Measurements from ENCODE around the gene AP1AR. TPM values are rescaled to one million over a fixed set of nuclear protein-coding genes. Genes with fewer than 3 reads are reported as not detected.

AP1AR gene
- 13.0 TPM for total RNA-seq

- Histone ChIP-seq H3K27me3 (ENCODE audit: control insufficient read depth in 3 of 3, insufficient read depth in 3 of 3, low read length in 3 of 3) (no peaks in the 10 kb centered on the region), H3K36me3 (ENCODE audit: control insufficient read depth in 3 of 3, insufficient read depth in 3 of 3, low read length in 3 of 3) (no peaks in the 10 kb centered on the region), H3K27ac (ENCODE audit: low read depth, low read length) (peak within 1 kb of the TSS; percentile 95), H3K9me3 (ENCODE audit: control insufficient read depth in 3 of 3, low read length in 3 of 3) (no peaks in the 10 kb centered on the region), H3K4me1 (ENCODE audit: control insufficient read depth in 3 of 3, insufficient read depth in 3 of 3, low read length in 3 of 3) (peaks cover 2 to 15% (median 6%) of the 10 kb centered on the region in 3 donors), H3K9ac (ENCODE audit: low read depth in 1 of 3, low read length in 3 of 3) (peak within 1 kb of the TSS; percentile 87 to 93 (median 92)), H3K4me3 (ENCODE audit: low read length in 3 of 3) (peak within 1 kb of the TSS; percentile 91 to 97 (median 95))
Observed at GRCh38 chr4:112231779-112232713, at the start of gene AP1AR. Gene AP1AR, plus strand, starts transcription at chr4:112231787. Its CDS starts 305 bp downstream, at chr4:112232092.

DNA sequence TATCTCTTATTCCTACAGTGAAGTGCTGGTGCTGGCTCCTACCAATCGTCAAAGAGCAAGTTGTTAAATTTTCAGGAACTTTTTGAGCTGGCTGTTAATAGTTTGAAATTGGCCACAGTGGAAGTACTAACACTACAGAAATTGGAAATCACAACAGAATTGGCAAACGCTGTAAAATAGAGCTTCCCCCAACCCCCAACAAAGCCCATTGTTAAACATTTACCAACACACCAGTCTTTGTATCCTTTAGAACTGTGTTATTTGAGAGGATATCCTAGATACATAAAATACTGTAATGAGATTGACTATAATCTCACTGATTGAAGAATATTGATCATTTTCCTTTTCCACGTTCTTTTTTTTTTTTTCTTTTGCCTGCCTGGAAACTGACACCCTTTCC lies 49.0 kb upstream of the AP1AR start:
- no peaks in the 10 kb centered on the region for H3K9me3 ChIP-seq (ENCODE audit: control insufficient read depth in 3 of 3, low read length in 3 of 3)
- no peak overlapping the region for H3K4me3 ChIP-seq (ENCODE audit: low read length in 3 of 3)
- H3K27me3 ChIP-seq (ENCODE audit: control insufficient read depth in 3 of 3, insufficient read depth in 3 of 3, low read length in 3 of 3): no peaks in the 10 kb centered on the region
- H3K36me3 ChIP-seq (ENCODE audit: control insufficient read depth in 3 of 3, insufficient read depth in 3 of 3, low read length in 3 of 3): no peaks in the 10 kb centered on the region
- H3K9ac ChIP-seq (ENCODE audit: low read depth in 1 of 3, low read length in 3 of 3): no peak overlapping the region
- H3K27ac ChIP-seq (ENCODE audit: low read depth, low read length): no peak overlapping the region
- no peaks in the 10 kb centered on the region for H3K4me1 ChIP-seq (ENCODE audit: control insufficient read depth in 3 of 3, insufficient read depth in 3 of 3, low read length in 3 of 3)

GRCh38 chr4:112183252-112183651 lies 48.3 kb upstream of the AP1AR start:
- Histone ChIP-seq H3K9ac (ENCODE audit: low read depth in 1 of 3, low read length in 3 of 3) (no peak overlapping the region), H3K4me3 (ENCODE audit: low read length in 3 of 3) (no peak overlapping the region), H3K36me3 (ENCODE audit: control insufficient read depth in 3 of 3, insufficient read depth in 3 of 3, low read length in 3 of 3) (no peaks in the 10 kb centered on the region), H3K9me3 (ENCODE audit: control insufficient read depth in 3 of 3, low read length in 3 of 3) (no peaks in the 10 kb centered on the region), H3K27me3 (ENCODE audit: control insufficient read depth in 3 of 3, insufficient read depth in 3 of 3, low read length in 3 of 3) (no peaks in the 10 kb centered on the region), H3K27ac (ENCODE audit: low read depth, low read length) (no peak overlapping the region), H3K4me1 (ENCODE audit: control insufficient read depth in 3 of 3, insufficient read depth in 3 of 3, low read length in 3 of 3) (no peaks in the 10 kb centered on the region)

GRCh38 chr4:112184438-112184837 lies 47.1 kb upstream of the AP1AR start:
- Histone ChIP-seq H3K27ac (ENCODE audit: low read depth, low read length) (no peak overlapping the region), H3K36me3 (ENCODE audit: control insufficient read depth in 3 of 3, insufficient read depth in 3 of 3, low read length in 3 of 3) (no peaks in the 10 kb centered on the region), H3K9me3 (ENCODE audit: control insufficient read depth in 3 of 3, low read length in 3 of 3) (no peaks in the 10 kb centered on the region), H3K9ac (ENCODE audit: low read depth in 1 of 3, low read length in 3 of 3) (no peak overlapping the region), H3K4me1 (ENCODE audit: control insufficient read depth in 3 of 3, insufficient read depth in 3 of 3, low read length in 3 of 3) (no peaks in the 10 kb centered on the region), H3K4me3 (ENCODE audit: low read length in 3 of 3) (no peak overlapping the region), H3K27me3 (ENCODE audit: control insufficient read depth in 3 of 3, insufficient read depth in 3 of 3, low read length in 3 of 3) (no peaks in the 10 kb centered on the region)

- no peak overlapping the region for H3K4me3 ChIP-seq (ENCODE audit: low read length in 3 of 3)
- no peak overlapping the region for H3K9ac ChIP-seq (ENCODE audit: low read depth in 1 of 3, low read length in 3 of 3)
- no peaks in the 10 kb centered on the region for H3K9me3 ChIP-seq (ENCODE audit: control insufficient read depth in 3 of 3, low read length in 3 of 3)
- H3K4me1 ChIP-seq (ENCODE audit: control insufficient read depth in 3 of 3, insufficient read depth in 3 of 3, low read length in 3 of 3): no peaks in the 10 kb centered on the region
- no peaks in the 10 kb centered on the region for H3K36me3 ChIP-seq (ENCODE audit: control insufficient read depth in 3 of 3, insufficient read depth in 3 of 3, low read length in 3 of 3)
- H3K27me3 ChIP-seq (ENCODE audit: control insufficient read depth in 3 of 3, insufficient read depth in 3 of 3, low read length in 3 of 3): no peaks in the 10 kb centered on the region
- H3K27ac ChIP-seq (ENCODE audit: low read depth, low read length): no peak overlapping the region
Observed at GRCh38 chr4:112185334-112185733, 46.3 kb upstream of the AP1AR start.

DNA sequence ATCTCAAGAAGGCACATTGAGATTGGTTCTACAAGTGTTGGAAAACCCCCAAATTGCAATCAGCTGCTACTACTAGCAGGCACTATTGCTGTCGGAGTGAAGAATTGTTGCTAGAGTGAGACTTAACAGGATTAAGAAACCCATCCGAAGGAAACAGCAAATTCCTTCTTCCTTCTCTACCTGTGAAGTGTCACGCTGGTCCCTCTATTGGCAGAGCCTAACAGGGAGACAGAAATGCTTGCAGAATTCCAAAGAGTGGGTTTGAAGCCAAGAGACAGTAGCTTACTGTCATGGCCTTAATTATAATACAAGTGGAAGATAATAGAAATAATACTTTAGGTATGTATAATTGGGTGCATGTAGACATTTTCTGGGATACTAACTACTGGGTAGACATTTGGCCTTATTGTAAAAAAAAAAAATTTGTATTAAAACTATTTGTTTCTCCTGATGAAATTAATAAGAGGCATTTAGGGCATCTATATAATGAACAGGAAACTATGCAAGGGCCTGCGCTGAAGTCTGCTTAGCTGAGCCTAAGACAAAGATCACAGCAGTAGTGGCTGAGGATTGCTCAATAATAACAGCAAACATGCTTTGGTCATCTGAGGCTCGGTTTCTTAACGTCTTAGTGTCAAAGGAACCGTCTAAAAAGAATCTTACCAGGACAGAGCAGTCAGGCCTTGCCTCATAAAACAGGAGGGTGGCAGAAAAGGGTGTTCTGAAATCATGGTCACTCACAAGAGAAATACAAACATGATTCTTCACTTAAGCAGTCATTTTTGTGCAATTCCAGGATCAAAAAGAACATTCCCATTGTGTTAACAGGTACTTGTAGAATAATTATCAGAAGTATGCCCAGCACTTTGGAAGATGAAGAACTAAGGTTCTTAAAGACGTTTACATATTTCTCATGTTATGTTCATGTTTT lies 45.6 kb upstream of the AP1AR start:
- Histone ChIP-seq H3K36me3 (ENCODE audit: control insufficient read depth in 3 of 3, insufficient read depth in 3 of 3, low read length in 3 of 3) (no peaks in the 10 kb centered on the region), H3K4me3 (ENCODE audit: low read length in 3 of 3) (no peak overlapping the region), H3K9ac (ENCODE audit: low read depth in 1 of 3, low read length in 3 of 3) (no peak overlapping the region), H3K27ac (ENCODE audit: low read depth, low read length) (no peak overlapping the region), H3K4me1 (ENCODE audit: control insufficient read depth in 3 of 3, insufficient read depth in 3 of 3, low read length in 3 of 3) (no peaks in the 10 kb centered on the region), H3K9me3 (ENCODE audit: control insufficient read depth in 3 of 3, low read length in 3 of 3) (no peaks in the 10 kb centered on the region), H3K27me3 (ENCODE audit: control insufficient read depth in 3 of 3, insufficient read depth in 3 of 3, low read length in 3 of 3) (no peaks in the 10 kb centered on the region)

GRCh38 chr4:112189754-112190153 lies 41.8 kb upstream of the AP1AR start:
- Histone ChIP-seq H3K36me3 (ENCODE audit: control insufficient read depth in 3 of 3, insufficient read depth in 3 of 3, low read length in 3 of 3) (no peaks in the 10 kb centered on the region), H3K4me1 (ENCODE audit: control insufficient read depth in 3 of 3, insufficient read depth in 3 of 3, low read length in 3 of 3) (no peaks in the 10 kb centered on the region), H3K27me3 (ENCODE audit: control insufficient read depth in 3 of 3, insufficient read depth in 3 of 3, low read length in 3 of 3) (no peaks in the 10 kb centered on the region), H3K9ac (ENCODE audit: low read depth in 1 of 3, low read length in 3 of 3) (no peak overlapping the region), H3K27ac (ENCODE audit: low read depth, low read length) (no peak overlapping the region), H3K4me3 (ENCODE audit: low read length in 3 of 3) (no peak overlapping the region), H3K9me3 (ENCODE audit: control insufficient read depth in 3 of 3, low read length in 3 of 3) (no peaks in the 10 kb centered on the region)

GRCh38 chr4:112190684-112191083 lies 40.9 kb upstream of the AP1AR start:
- no peaks in the 10 kb centered on the region for H3K27me3 ChIP-seq (ENCODE audit: control insufficient read depth in 3 of 3, insufficient read depth in 3 of 3, low read length in 3 of 3)
- H3K27ac ChIP-seq (ENCODE audit: low read depth, low read length): no peak overlapping the region
- no peak overlapping the region for H3K4me3 ChIP-seq (ENCODE audit: low read length in 3 of 3)
- no peaks in the 10 kb centered on the region for H3K4me1 ChIP-seq (ENCODE audit: control insufficient read depth in 3 of 3, insufficient read depth in 3 of 3, low read length in 3 of 3)
- H3K9ac ChIP-seq (ENCODE audit: low read depth in 1 of 3, low read length in 3 of 3): no peak overlapping the region
- H3K9me3 ChIP-seq (ENCODE audit: control insufficient read depth in 3 of 3, low read length in 3 of 3): no peaks in the 10 kb centered on the region
- no peaks in the 10 kb centered on the region for H3K36me3 ChIP-seq (ENCODE audit: control insufficient read depth in 3 of 3, insufficient read depth in 3 of 3, low read length in 3 of 3)

DNA sequence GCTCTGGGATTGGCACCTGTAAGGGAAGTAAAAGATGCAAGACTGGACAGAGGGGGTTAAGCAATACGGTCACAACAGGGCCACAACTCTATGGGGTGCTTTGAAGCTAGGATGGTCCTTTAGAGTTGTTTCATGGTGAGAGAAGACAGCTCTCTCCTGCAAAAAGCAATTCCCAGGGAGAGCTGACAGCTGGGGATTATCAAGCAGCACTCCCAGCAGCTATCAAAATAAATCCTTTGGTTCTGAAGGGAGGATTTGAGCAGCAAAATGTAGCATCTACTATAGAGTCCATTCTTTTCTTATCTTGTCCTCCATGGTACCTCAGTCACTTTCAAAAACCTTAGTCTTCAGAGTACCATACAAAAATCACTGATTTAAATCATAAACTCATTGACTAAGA lies 35.1 kb upstream of the AP1AR start:
- no peak overlapping the region for H3K27ac ChIP-seq (ENCODE audit: low read depth, low read length)
- H3K4me1 ChIP-seq (ENCODE audit: control insufficient read depth in 3 of 3, insufficient read depth in 3 of 3, low read length in 3 of 3): no peaks in the 10 kb centered on the region
- H3K36me3 ChIP-seq (ENCODE audit: control insufficient read depth in 3 of 3, insufficient read depth in 3 of 3, low read length in 3 of 3): no peaks in the 10 kb centered on the region
- no peaks in the 10 kb centered on the region for H3K27me3 ChIP-seq (ENCODE audit: control insufficient read depth in 3 of 3, insufficient read depth in 3 of 3, low read length in 3 of 3)
- H3K9me3 ChIP-seq (ENCODE audit: control insufficient read depth in 3 of 3, low read length in 3 of 3): no peaks in the 10 kb centered on the region
- H3K4me3 ChIP-seq (ENCODE audit: low read length in 3 of 3): no peak overlapping the region
- H3K9ac ChIP-seq (ENCODE audit: low read depth in 1 of 3, low read length in 3 of 3): no peak overlapping the region

DNA sequence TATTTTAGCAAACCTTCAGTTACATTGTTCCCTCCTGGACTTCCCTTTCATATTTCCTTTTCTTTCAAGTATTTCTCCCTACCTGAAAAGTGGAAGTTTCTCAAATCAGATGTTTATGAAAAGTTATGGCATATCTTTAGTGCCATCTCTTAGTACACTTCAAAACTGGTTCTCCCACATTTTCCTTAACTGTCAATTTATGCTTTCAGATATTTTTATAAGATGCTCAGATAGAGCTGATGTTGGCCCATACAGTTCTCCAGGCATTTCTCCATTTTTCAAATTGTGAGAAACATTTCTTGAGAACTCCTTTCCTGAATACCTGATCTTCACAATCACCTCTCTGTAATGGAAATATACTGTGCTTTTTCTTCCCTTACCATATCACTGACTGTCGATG lies 32.5 kb upstream of the AP1AR start:
- no peaks in the 10 kb centered on the region for H3K9me3 ChIP-seq (ENCODE audit: control insufficient read depth in 3 of 3, low read length in 3 of 3)
- H3K36me3 ChIP-seq (ENCODE audit: control insufficient read depth in 3 of 3, insufficient read depth in 3 of 3, low read length in 3 of 3): no peaks in the 10 kb centered on the region
- no peak overlapping the region for H3K27ac ChIP-seq (ENCODE audit: low read depth, low read length)
- H3K27me3 ChIP-seq (ENCODE audit: control insufficient read depth in 3 of 3, insufficient read depth in 3 of 3, low read length in 3 of 3): no peaks in the 10 kb centered on the region
- H3K4me3 ChIP-seq (ENCODE audit: low read length in 3 of 3): no peak overlapping the region
- H3K9ac ChIP-seq (ENCODE audit: low read depth in 1 of 3, low read length in 3 of 3): no peak overlapping the region
- H3K4me1 ChIP-seq (ENCODE audit: control insufficient read depth in 3 of 3, insufficient read depth in 3 of 3, low read length in 3 of 3): no peaks in the 10 kb centered on the region

All from skeletal muscle tissue (tissue), 4 donors.